K562 (cell line): ENCODE data around the gene OLFML2A. TPM values are rescaled to one million over a fixed set of nuclear protein-coding genes. Genes with fewer than 3 reads are reported as not detected.

Experiments
- ATAC-seq: fragments of 200-7000 bp; cut with Tn5 transposase; 3 replicates; pipeline ENCODE4 v1.9.1; 2020; ENCODE audit warnings: moderate library complexity
- BruUV-seq: library from RNA; stranded (reverse); fragments of 400-500 nt; replicated peaks from 2 replicates; lab custom pipeline; 2021; lab: Mats Ljungman, UMichigan
- CTCF ChIA-PET: fragments of 300-600 bp; formaldehyde crosslinking; extraction: SDS; loops from one replicate; lab custom pipeline; 2021; ENCODE audit warnings: low intra/inter-chr PET ratio; lab: Yijun Ruan, JAX
- POLR2A ChIA-PET: fragments of 300-600, 350-650 bp; sonication (Branson Sonifier 250); formaldehyde crosslinking; extraction: SDS; loops from one replicate; lab custom pipeline; 2021; ENCODE audit warnings: antibody characterized with exemption, inconsistent platforms; lab: Yijun Ruan, JAX
- DNase-seq, 4 experiments: peaks; one replicate each; pipeline versions ENCODE4 v3.0.0 to v3.0.0-alpha.2; 2011 to 2018; ENCODE audit warnings: low spot score in 3 of 4, mixed read lengths in 3 of 4; ENCODE audit errors: extremely low read depth in 1 of 4
- FAIRE-seq: peaks from 2 replicates; lab custom pipeline; 2011; peaks lifted over from hg19 to GRCh38; lab: Jason Lieb, UNC
- H2AFZ ChIP-seq: 2 replicates; pipeline ENCODE4 v1.6.0; 2011; ENCODE audit warnings: low read depth, low read length, control low read depth, inconsistent platforms
- H3K27ac ChIP-seq: fragments of 200-600 bp; 3 replicates; pipeline ENCODE4 v1.8.0; 2011; ENCODE audit warnings: low read depth, mild to moderate bottlenecking, control low read depth, inconsistent platforms, low read length, moderate library complexity, mixed read lengths; ENCODE audit errors: extremely low read depth
- H3K27me3 ChIP-seq, 2 experiments: fragments of 300-600 bp in 1 of 2; 2 replicates in 1 of 2; 3 replicates in 1 of 2; pipeline versions ENCODE4 v1.6.0 to v1.8.0; 2011; ENCODE audit warnings: inconsistent platforms in 2 of 2, low read length in 2 of 2, mild to moderate bottlenecking in 1 of 2, mixed read lengths in 1 of 2, moderate library complexity in 1 of 2; ENCODE audit not compliant: control insufficient read depth in 2 of 2, insufficient read depth in 2 of 2
- H3K36me3 ChIP-seq: fragments of 300-600 bp; 3 replicates; pipeline ENCODE4 v1.8.0; 2011; ENCODE audit warnings: mild to moderate bottlenecking, low read length, inconsistent platforms; ENCODE audit not compliant: control insufficient read depth, insufficient read depth
- H3K4me1 ChIP-seq, 2 experiments: fragments of 200-600 bp in 1 of 2; replicated peaks in 1 of 2; 2 replicates in 1 of 2; 3 replicates in 1 of 2; pipeline versions ENCODE4 v1.5.1 to v1.8.0; 2011; ENCODE audit warnings: inconsistent platforms in 2 of 2, low read length in 2 of 2, mild to moderate bottlenecking in 1 of 2, mixed read lengths in 1 of 2, moderate library complexity in 1 of 2; ENCODE audit not compliant: control insufficient read depth in 2 of 2, insufficient read depth in 2 of 2
- H3K4me2 ChIP-seq: 2 replicates; pipeline ENCODE4 v1.6.1; 2011; ENCODE audit warnings: low read length, control low read depth, inconsistent platforms, mixed read lengths; ENCODE audit not compliant: insufficient read depth
- H3K4me3 ChIP-seq: fragments of 200-600 bp; sonication (generic), shearing (Covaris generic); 2 replicates; pipeline ENCODE4 v1.5.1; 2016; ENCODE audit warnings: control low read depth, inconsistent platforms
- H3K79me2 ChIP-seq: fragments of 200-600 bp; 3 replicates; pipeline ENCODE4 v1.8.0; 2011; ENCODE audit warnings: low read length, inconsistent platforms; ENCODE audit not compliant: control insufficient read depth, insufficient read depth
- H3K9ac ChIP-seq, 2 experiments: 2 replicates each; pipeline versions ENCODE4 v1.6.0 to v1.6.1; 2011; ENCODE audit warnings: low read depth in 2 of 2, low read length in 2 of 2, control low read depth in 1 of 2, inconsistent platforms in 1 of 2, mild to moderate bottlenecking in 1 of 2, mixed read lengths in 1 of 2; ENCODE audit not compliant: insufficient read depth in 1 of 2
- H3K9me1 ChIP-seq: one replicate; pipeline ENCODE4 v1.6.0; 2011; ENCODE audit warnings: inconsistent platforms, mild to moderate bottlenecking, low read length, moderate library complexity; ENCODE audit not compliant: control insufficient read depth, insufficient read depth
- H3K9me3 ChIP-seq: replicated peaks from 2 replicates; pipeline ENCODE4 v1.5.1; 2011; ENCODE audit warnings: low read depth, low read length, inconsistent platforms; ENCODE audit not compliant: control insufficient read depth, insufficient read depth
- H4K20me1 ChIP-seq: replicated peaks from 2 replicates; pipeline ENCODE4 v1.6.1; 2011; ENCODE audit warnings: low read length, inconsistent platforms, mixed read lengths; ENCODE audit not compliant: control insufficient read depth, insufficient read depth
- COPS2 ChIP-seq: fragments of 450-650 bp; conservative IDR thresholded peaks from 2 replicates; pipeline ENCODE4 v1.6.1; 2016; ENCODE audit warnings: mild to moderate bottlenecking, moderate library complexity
- DACH1 ChIP-seq: fragments of 450-650 bp; IDR thresholded peaks from 2 replicates; pipeline ENCODE4 v1.6.1; 2018; ENCODE audit not compliant: partially characterized antibody
- FOXK2 ChIP-seq, 2 experiments: fragments of 450-650 bp; IDR thresholded peaks in 1 of 2; conservative IDR thresholded peaks in 1 of 2; 2 replicates each; pipeline ENCODE4 v1.6.1; 2016; ENCODE audit warnings: low read depth in 2 of 2, mild to moderate bottlenecking in 1 of 2
- KAT8 ChIP-seq: fragments of 450-650 bp; IDR thresholded peaks from 2 replicates; pipeline ENCODE4 v1.6.1; 2016; ENCODE audit warnings: low read depth, mild to moderate bottlenecking
- LCOR ChIP-seq: sonication (generic); formaldehyde crosslinking; IDR thresholded peaks from 2 replicates; pipeline ENCODE4 v1.8.0; 2022; ENCODE audit warnings: mild to moderate bottlenecking, missing genetic modification reagents
- MED1 ChIP-seq: sonication (generic); formaldehyde crosslinking; IDR thresholded peaks from 2 replicates; pipeline ENCODE4 v1.8.1; 2023; ENCODE audit warnings: missing genetic modification reagents, borderline replicate concordance
- PTRF ChIP-seq: fragments of 450-650 bp; IDR thresholded peaks from 2 replicates; pipeline ENCODE4 v1.6.1; 2016; ENCODE audit warnings: mild to moderate bottlenecking, missing genetic modification characterization, missing compliant biosample characterization
- RBM39 ChIP-seq: fragments of 200-400 bp; formaldehyde crosslinking; optimal IDR thresholded peaks from 2 replicates; pipeline ENCODE3; 2018; ENCODE audit warnings: low read depth, low read length
- ZFP36 ChIP-seq: fragments of 150-350 bp; IDR thresholded peaks from 2 replicates; pipeline ENCODE4 v1.6.1; 2018; ENCODE audit warnings: low read length, low read depth; ENCODE audit not compliant: partially characterized antibody
- ZNF212 ChIP-seq: fragments of 450-650 bp; formaldehyde crosslinking; IDR thresholded peaks from 2 replicates; pipeline ENCODE4 v1.4.0; 2020; ENCODE audit warnings: mild to moderate bottlenecking
- WGBS: fragments of 100-300 bp; shearing (Covaris generic); methylation state at CpG from one replicate; pipeline ENCODE4 v1.1.6; 2016; ENCODE audit warnings: low coverage, mixed read lengths; ENCODE audit not compliant: insufficient coverage; ENCODE audit errors: missing lambda C conversion rate; 5-methylcytosine and 5-hydroxymethylcytosine counted together
- in situ Hi-C: fragments of 300-500 bp; cut with MboI; formaldehyde crosslinking; loops from 4 replicates; pipeline ENCODE4 v1.15.0; 2018; ENCODE audit warnings: inconsistent platforms, mixed read lengths
- intact Hi-C: fragments of 100-400 bp; cut with micrococcal nuclease; formaldehyde crosslinking; loops from 2 replicates; pipeline ENCODE4 v1.14.2; 2022
- polyA plus RNA-seq, 8 experiments: library from polyadenylated mRNA; depleted of rRNA in 4 of 8; stranded (reverse) in 5 of 8; unstranded in 3 of 8; fragments of >200 nt; fragmentation: Nextera tagmentation in 2 of 8; fragmentation: Illumina TruSeq in 1 of 8; extraction: Ambion mirVana in 2 of 8; extraction: Trizol in 1 of 8; gene quantifications; 2 replicates each; pipeline versions ENCODE4 v1.2.1 to v1.2.3, GENCODE V29; 2011 to 2014; ENCODE audit warnings: inconsistent platforms in 1 of 8, missing spikeins in 1 of 8
- total RNA-seq, 7 experiments: library from RNA; depleted of rRNA in 6 of 7; stranded (reverse); fragments of >200 nt in 6 of 7; fragmentation: Illumina TruSeq in 2 of 7; extraction: Trizol in 2 of 7; gene quantifications; 2 replicates each; pipeline versions ENCODE4 v1.2.1 to v1.2.3, GENCODE V29; 2011 to 2021; ENCODE audit warnings: low replicate concordance in 1 of 7
- TF ChIP-seq, protein P1 (sequence below): sonication (generic); formaldehyde crosslinking; IDR thresholded peaks from 2 replicates; pipeline ENCODE4 v1.8.1; 2022; ENCODE audit warnings: missing genetic modification reagents
- TF ChIP-seq, protein P2 (sequence below): fragments of 250-450 bp; sonication (Bioruptor Pico); IDR thresholded peaks from 2 replicates; pipeline ENCODE4 v1.4.0; 2020; ENCODE audit warnings: mild to moderate bottlenecking, moderate library complexity
- TF ChIP-seq, protein P3 (sequence below), 2 experiments: fragments of 450-650 bp; conservative IDR thresholded peaks; 2 replicates each; pipeline ENCODE4 v1.6.1; 2017; ENCODE audit warnings: mild to moderate bottlenecking in 2 of 2, moderate library complexity in 2 of 2

OLFML2A gene
- total and polyA plus RNA-seq, 9 of the 15 experiments (the other 6 are each of a cell fraction or from before 2014, with no cell fraction given): 0.16 TPM; not detected in 8

DNA sequence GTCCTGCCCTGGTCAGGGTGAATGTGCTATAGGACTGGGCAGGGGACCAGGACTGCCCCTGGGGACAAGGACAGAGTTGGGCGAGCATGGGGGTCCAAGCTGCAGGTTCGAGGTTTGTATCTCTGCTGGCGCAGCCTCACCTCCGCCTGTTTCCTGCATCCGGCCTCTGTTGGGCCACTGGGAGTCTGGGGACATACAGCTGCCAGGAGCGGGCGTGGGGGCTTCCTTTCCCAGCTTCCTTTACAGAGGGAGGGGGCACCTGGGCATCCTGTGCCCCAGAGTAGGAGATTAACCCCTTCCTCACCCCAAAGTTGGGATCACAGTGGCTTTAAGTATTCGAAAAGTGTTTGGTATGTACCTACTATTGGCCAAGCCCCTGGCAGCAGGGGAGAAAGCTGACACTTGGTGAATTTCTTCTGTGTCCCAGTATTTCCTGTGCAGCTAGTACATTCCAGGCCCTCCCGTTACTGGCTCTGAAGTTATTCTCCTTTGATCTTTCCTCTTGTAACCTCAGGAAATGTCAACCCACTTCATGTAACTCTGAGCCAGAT, 19.0 kb downstream of the OLFML2A start (continued):
- TF ChIP-seq, protein P1, sequence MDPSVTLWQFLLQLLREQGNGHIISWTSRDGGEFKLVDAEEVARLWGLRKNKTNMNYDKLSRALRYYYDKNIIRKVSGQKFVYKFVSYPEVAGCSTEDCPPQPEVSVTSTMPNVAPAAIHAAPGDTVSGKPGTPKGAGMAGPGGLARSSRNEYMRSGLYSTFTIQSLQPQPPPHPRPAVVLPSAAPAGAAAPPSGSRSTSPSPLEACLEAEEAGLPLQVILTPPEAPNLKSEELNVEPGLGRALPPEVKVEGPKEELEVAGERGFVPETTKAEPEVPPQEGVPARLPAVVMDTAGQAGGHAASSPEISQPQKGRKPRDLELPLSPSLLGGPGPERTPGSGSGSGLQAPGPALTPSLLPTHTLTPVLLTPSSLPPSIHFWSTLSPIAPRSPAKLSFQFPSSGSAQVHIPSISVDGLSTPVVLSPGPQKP (CRISPR knock-in tag): no peak
- TF ChIP-seq DACH1: no peak

DNA sequence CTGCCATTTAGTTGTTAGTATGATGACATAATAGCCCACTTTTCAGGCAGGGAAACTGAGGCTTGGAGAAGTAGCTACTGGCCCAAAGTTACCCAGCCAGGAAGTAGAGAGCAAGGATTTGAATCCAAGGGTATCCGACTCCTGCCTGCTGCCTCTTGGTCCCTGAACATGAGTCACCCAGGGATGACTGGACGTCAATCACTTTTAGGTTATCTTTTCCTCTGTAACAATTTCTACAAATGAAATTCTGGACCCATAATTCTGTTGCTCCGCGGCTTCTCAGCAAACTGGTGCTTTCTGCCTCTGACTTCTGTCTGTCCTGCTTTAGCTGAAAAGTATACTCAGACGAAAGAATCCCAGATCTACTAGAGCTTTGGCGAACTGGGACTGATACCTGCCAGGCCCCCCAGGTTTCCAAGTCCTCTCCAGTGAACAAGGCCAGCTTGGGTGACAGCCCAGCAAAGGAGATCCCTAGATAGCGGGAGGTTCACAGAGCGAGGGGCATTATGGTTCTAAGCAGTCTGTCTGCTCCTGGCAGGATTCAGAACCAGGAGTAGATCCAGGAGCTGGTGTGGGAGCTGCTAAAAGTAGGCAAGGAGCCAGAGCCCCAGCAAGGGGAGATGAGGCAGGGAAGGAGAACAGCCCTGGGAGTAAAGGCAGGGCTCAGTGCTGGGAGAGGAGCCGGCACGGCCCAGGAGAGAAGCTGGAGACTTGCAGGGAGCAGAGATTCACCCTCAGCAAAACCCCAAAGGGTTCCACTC, 20.6 kb downstream of the OLFML2A start:
- DNase-seq: peak in 1 of 4 experiments; percentile 28
- Histone ChIP-seq H3K4me3 (no peak overlapping the region), H2AFZ (peak overlapping the region; percentile 11; the same call in 1 of the 2 replicates), H3K27me3 (peaks cover 4 to 31% of the 10 kb centered on the region in 2 experiments; a peak in 3 of 5 replicates), H3K4me1 (peaks cover 2 to 23% of the 10 kb centered on the region in 2 experiments; a peak in 2 of 5 replicates), H3K36me3 (no peaks in the 10 kb centered on the region), H3K9me1 (no peaks in the 10 kb centered on the region), H3K9me3 (no peaks in the 10 kb centered on the region), H3K79me2 (no peaks in the 10 kb centered on the region), H4K20me1 (no peaks in the 10 kb centered on the region), H3K27ac (no peak overlapping the region), H3K4me2 (no peak overlapping the region), H3K9ac (peak overlapping the region in 1 of 2 experiments; percentile 36; a peak in 1 of 4 replicates)
- BruUV-seq: no TSS peak
- no peak for ATAC-seq
- 13% methylated on average over 10 of the region's 10 CpGs for WGBS
- in situ Hi-C loops: loop anchor here (10.0 kb wide), 1 partner anchor 47 kb away; no protein-coding TSS in a partner anchor
- ChIA-PET CTCF (no interaction called here), POLR2A (interaction anchor here (0.6 to 1.3 kb wide), 3 partner anchors 7 to 16 kb away, joined by 3 to 4 read pairs (median 4); no protein-coding TSS in a partner anchor)
- peak; percentile 52 for FAIRE-seq
- intact Hi-C loops: no loop called here
- TF ChIP-seq COPS2: no peak
- no peak for TF ChIP-seq ZFP36
- TF ChIP-seq MED1 (CRISPR knock-in tag): no peak
- TF ChIP-seq, protein P2, sequence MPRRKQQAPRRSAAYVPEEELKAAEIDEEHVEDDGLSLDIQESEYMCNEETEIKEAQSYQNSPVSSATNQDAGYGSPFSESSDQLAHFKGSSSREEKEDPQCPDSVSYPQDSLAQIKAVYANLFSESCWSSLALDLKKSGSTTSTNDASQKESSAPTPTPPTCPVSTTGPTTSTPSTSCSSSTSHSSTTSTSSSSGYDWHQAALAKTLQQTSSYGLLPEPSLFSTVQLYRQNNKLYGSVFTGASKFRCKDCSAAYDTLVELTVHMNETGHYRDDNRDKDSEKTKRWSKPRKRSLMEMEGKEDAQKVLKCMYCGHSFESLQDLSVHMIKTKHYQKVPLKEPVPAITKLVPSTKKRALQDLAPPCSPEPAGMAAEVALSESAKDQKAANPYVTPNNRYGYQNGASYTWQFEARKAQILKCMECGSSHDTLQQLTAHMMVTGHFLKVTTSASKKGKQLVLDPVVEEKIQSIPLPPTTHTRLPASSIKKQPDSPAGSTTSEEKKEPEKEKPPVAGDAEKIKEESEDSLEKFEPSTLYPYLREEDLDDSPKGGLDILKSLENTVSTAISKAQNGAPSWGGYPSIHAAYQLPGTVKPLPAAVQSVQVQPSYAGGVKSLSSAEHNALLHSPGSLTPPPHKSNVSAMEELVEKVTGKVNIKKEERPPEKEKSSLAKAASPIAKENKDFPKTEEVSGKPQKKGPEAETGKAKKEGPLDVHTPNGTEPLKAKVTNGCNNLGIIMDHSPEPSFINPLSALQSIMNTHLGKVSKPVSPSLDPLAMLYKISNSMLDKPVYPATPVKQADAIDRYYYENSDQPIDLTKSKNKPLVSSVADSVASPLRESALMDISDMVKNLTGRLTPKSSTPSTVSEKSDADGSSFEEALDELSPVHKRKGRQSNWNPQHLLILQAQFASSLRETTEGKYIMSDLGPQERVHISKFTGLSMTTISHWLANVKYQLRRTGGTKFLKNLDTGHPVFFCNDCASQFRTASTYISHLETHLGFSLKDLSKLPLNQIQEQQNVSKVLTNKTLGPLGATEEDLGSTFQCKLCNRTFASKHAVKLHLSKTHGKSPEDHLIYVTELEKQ (CRISPR knock-in tag): no peak
- no peak for TF ChIP-seq KAT8
- TF ChIP-seq ZNF212 (CRISPR knock-in tag): no peak
- TF ChIP-seq FOXK2 (conservative IDR thresholded peaks at IDR 0.05 in 1 of 2, IDR thresholded peaks at IDR 0.05 in 1 of 2; ENCODE audit: low read depth in 2 of 2): no peak
- TF ChIP-seq LCOR (CRISPR knock-in tag): 0 out of 2 replicates have a peak, but pooled peaks have one; percentile 35
- no peak for TF ChIP-seq RBM39
- TF ChIP-seq PTRF (tag): no peak
- TF ChIP-seq, protein P3, sequence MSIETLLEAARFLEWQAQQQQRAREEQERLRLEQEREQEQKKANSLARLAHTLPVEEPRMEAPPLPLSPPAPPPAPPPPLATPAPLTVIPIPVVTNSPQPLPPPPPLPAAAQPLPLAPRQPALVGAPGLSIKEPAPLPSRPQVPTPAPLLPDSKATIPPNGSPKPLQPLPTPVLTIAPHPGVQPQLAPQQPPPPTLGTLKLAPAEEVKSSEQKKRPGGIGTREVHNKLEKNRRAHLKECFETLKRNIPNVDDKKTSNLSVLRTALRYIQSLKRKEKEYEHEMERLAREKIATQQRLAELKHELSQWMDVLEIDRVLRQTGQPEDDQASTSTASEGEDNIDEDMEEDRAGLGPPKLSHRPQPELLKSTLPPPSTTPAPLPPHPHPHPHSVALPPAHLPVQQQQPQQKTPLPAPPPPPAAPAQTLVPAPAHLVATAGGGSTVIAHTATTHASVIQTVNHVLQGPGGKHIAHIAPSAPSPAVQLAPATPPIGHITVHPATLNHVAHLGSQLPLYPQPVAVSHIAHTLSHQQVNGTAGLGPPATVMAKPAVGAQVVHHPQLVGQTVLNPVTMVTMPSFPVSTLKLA (conservative IDR thresholded peaks at IDR 0.05): no peak
